ENCODE measurements around the gene SH3RF2. TPM values are rescaled to one million over a fixed set of nuclear protein-coding genes. Genes with fewer than 3 reads are reported as not detected.

Gene SH3RF2
- total RNA-seq, 1 donor = 2.2 TPM

DNA sequence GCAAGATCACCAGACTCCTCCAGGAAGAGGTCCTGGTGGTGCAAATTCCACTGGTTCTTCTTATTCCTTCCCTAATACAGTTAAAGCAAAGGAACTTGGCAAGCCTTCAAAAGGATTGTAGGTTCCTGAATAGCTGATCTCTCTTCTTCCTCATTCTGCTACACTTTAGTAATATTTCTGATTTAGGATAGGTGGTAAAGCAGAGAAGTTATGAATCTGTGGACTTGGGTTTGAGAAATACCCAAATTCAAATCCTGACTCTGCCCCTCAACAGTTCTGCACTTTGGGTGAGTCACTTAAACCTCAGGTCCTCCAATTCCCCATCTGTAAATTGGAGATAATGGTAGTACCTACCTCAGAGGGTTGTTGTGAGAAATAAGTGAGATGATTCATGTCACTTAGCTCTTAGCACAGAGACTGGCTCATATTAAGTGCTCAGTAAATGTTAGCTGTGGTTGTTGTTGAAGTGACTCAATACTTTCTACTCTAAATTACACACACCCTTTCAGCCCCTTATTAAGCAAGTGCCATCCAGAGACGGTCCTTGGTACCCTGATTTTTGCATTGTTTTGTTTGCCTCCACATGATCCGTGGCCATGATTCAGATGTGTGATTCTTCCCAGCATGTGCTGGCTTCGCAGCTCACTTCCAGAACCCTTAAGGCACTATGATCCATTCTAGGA is 5.2 kb downstream of the SH3RF2 start:
- H3K4me3 ChIP-seq (ENCODE audit: low read depth, low read length) = no peak overlapping the region
- DNase-seq (ENCODE audit: low read depth) = no peak
- TF ChIP-seq, protein P1, sequence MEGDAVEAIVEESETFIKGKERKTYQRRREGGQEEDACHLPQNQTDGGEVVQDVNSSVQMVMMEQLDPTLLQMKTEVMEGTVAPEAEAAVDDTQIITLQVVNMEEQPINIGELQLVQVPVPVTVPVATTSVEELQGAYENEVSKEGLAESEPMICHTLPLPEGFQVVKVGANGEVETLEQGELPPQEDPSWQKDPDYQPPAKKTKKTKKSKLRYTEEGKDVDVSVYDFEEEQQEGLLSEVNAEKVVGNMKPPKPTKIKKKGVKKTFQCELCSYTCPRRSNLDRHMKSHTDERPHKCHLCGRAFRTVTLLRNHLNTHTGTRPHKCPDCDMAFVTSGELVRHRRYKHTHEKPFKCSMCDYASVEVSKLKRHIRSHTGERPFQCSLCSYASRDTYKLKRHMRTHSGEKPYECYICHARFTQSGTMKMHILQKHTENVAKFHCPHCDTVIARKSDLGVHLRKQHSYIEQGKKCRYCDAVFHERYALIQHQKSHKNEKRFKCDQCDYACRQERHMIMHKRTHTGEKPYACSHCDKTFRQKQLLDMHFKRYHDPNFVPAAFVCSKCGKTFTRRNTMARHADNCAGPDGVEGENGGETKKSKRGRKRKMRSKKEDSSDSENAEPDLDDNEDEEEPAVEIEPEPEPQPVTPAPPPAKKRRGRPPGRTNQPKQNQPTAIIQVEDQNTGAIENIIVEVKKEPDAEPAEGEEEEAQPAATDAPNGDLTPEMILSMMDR (IDR thresholded peaks at IDR 0.05; ENCODE audit: insufficient read depth, low read depth, low read length) = no peak

DNA sequence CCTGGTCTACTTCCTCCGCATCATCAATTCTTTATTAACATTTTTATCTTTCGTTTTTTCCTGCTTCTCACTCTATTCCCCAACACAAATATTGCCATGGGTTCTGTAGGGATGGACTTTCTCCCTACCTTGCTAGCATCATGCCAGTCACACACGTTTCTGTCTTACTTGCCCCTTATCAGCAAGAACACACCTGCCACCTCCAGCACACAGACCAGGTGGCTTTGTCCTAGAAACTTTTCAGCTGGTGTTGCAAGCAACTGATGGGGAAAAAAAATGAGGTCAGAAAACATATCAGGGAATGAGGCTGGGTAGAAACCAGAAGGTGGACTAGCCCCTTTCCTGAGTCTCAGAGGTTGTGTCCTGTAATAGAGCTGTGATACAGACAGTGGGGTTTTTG is 5.8 kb downstream of the SH3RF2 start:
- TF ChIP-seq, protein P1 (IDR thresholded peaks at IDR 0.05; ENCODE audit: insufficient read depth, low read depth, low read length) = no peak
- H3K4me3 ChIP-seq (ENCODE audit: low read depth, low read length) = no peak overlapping the region
- no peak for DNase-seq (ENCODE audit: low read depth)

DNA sequence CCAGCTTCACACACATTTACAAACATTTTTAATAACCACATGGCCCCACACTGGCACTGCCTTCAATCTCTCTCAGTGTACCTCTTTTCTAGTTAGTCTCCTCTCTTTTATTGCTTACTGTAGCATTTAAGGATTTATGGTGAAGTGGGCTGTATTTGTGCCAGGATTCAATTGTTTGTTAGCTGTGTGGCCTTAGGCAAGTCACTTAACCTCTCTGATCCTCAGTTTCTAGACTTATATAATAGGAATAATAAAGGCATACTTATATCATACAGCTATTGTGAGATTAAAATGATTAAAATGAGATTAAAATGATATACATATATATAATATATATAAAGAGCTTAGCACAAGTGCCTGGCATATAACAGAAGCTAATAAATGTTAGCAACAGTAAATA is 6.4 kb downstream of the SH3RF2 start:
- DNase-seq (ENCODE audit: low read depth) = no peak
- H3K4me3 ChIP-seq (ENCODE audit: low read depth, low read length) = no peak overlapping the region
- TF ChIP-seq, protein P1 (IDR thresholded peaks at IDR 0.05; ENCODE audit: insufficient read depth, low read depth, low read length) = no peak

DNA sequence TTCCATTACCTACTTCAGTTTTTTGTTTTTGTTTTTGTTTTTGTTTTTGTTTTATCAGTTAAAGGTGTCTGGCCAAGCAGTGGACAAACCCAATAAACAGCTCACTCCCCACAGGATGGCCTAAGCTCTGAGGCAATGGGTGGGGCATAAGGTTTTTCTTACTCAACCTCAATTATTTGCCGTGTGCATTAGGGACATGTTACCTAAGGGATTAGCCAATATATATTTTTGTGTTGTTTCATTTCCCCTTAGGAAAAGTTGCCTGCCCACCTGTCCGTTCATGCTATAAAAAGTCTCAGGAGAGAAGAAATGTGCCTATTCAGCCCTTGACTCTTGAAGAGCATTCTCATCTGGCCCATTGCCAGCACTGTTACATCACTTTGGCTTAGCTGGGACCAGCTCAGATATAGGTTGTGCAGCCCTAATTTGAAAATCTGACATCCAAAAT is 7.3 kb downstream of the SH3RF2 start:
- peak; percentile 22 for DNase-seq (ENCODE audit: low read depth)
- TF ChIP-seq, protein P1 (IDR thresholded peaks at IDR 0.05; ENCODE audit: insufficient read depth, low read depth, low read length) = no peak
- no peak overlapping the region for H3K4me3 ChIP-seq (ENCODE audit: low read depth, low read length)

DNA sequence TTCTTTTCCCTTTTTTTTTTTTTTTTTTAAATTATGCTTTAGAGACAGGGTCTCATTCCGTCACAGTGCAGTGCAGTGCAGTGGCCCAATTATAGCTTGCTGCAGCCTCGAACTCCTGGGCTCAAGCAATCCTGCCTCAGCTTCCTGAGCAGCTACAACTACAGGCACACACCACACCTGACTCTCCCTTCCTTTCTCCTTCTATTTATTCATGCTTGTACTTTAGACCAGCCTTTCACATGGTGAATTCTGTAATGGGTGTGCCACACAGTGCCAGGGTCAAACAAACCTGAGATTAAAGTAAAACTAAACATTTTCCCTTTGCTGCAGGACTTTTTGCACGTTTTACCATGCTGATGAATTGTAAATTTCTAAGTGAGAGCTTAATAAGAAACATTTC is 8.0 kb downstream of the SH3RF2 start:
- TF ChIP-seq, protein P1 (IDR thresholded peaks at IDR 0.05; ENCODE audit: insufficient read depth, low read depth, low read length) = no peak
- no peak for DNase-seq (ENCODE audit: low read depth)

DNA sequence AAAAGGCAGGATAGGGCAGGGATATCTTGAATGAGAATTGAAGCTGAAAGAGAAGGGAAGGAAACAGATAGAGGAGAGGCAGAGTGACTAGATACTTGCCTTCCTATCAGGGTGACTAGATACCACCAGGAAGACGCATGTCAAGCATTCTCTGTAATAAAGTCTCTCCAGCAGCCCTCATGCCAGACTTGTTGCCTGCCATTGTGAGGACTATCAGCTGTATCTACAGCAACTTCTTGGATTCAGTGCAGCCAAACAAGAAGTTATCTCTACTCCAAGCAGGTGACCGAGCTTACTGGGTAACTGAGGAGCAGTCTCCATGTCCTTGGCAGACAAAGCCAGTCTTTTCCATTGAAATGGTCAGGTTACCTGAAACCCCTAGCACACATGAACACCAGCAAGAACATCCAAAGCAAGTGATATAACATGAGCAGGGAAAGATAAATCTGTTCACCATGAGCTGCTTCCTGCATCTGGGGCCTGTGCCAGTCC is 9.3 kb downstream of the SH3RF2 start:
- no peak for DNase-seq (ENCODE audit: low read depth)
- TF ChIP-seq, protein P1 (IDR thresholded peaks at IDR 0.05; ENCODE audit: insufficient read depth, low read depth, low read length) = no peak
- H3K4me3 ChIP-seq (ENCODE audit: low read depth, low read length) = no peak overlapping the region

More for the DNA sequence above, 8.0 kb downstream of the SH3RF2 start:
- H3K4me3 ChIP-seq (ENCODE audit: low read depth, low read length) = no peak overlapping the region
